LNCaP clone FGC (cell line): ENCODE data around the gene GRIA1.

ENCODE experiments used
- DNase-seq: peaks from one replicate; pipeline ENCODE4 v3.0.0-alpha.2; 2011; ENCODE audit warnings: low read depth
- H3K4me3 ChIP-seq: 2 replicates; pipeline ENCODE4 v1.5.1; 2011; ENCODE audit warnings: mild to moderate bottlenecking, low read depth, low read length, control low read depth
- TF ChIP-seq, protein P1 (sequence below): IDR thresholded peaks from 2 replicates; pipeline ENCODE4 v1.5.1; 2012; ENCODE audit warnings: mild to moderate bottlenecking; ENCODE audit not compliant: control insufficient read depth, insufficient read depth; ENCODE audit errors: extremely low read depth

GRIA1 gene

DNA sequence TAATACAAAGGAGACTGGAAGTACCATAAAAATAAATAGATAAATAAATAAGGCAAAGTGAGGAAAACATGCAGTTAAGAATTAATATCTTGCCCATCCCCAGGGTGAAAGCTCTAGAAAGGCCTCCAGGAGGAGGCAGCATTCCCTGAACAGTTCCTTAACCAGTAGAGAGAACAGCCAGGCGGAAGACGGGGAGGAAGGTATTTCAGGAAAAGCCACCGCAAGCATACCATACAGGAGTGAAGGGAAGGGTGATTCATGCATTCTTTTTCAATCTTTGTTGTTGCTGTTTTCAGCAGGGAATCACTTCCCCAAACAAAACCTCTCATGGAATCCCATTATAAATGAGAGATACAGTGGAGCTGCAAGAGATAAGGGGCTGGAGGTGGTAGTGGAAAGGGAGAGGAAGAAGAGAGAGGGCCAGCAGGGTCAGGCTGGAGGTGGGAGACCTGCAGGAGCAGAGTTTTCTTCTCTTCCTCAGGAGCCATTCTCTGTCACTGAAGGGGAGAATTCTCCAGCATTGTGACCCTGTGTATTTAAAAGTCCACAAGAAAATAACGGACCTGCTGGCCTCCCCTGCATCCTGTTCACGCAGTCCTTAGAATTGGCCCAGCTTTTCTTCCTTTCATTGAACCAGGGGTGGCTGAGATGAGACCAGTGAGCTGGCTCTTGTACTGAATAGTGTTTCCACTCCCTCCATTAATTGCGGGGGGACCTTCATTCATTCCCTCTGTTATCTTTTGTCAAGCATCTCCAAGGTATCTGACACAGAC lies 292.3 kb downstream of the GRIA1 start:
- DNase-seq = no peak
- TF ChIP-seq, protein P1, sequence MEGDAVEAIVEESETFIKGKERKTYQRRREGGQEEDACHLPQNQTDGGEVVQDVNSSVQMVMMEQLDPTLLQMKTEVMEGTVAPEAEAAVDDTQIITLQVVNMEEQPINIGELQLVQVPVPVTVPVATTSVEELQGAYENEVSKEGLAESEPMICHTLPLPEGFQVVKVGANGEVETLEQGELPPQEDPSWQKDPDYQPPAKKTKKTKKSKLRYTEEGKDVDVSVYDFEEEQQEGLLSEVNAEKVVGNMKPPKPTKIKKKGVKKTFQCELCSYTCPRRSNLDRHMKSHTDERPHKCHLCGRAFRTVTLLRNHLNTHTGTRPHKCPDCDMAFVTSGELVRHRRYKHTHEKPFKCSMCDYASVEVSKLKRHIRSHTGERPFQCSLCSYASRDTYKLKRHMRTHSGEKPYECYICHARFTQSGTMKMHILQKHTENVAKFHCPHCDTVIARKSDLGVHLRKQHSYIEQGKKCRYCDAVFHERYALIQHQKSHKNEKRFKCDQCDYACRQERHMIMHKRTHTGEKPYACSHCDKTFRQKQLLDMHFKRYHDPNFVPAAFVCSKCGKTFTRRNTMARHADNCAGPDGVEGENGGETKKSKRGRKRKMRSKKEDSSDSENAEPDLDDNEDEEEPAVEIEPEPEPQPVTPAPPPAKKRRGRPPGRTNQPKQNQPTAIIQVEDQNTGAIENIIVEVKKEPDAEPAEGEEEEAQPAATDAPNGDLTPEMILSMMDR = no peak

DNA sequence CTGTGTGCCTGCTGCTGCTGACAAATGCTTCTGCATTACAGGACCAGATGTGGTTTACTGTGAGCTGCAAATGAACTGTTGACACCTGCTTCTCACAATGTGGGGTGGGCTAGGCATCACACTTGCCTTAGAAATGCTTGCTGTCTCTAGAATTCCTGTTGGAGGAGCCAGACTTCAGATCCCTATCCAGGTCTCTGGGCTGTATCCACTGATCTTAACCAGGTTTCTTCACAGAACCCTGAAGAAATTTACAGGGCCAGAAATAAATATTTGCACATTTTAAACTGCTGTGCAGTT lies 292.8 kb downstream of the GRIA1 start:
- TF ChIP-seq, protein P1 = no peak
- no peak for DNase-seq
- no peak overlapping the region for H3K4me3 ChIP-seq

More for the DNA sequence above, 292.3 kb downstream of the GRIA1 start:
- H3K4me3 ChIP-seq = no peak overlapping the region

DNA sequence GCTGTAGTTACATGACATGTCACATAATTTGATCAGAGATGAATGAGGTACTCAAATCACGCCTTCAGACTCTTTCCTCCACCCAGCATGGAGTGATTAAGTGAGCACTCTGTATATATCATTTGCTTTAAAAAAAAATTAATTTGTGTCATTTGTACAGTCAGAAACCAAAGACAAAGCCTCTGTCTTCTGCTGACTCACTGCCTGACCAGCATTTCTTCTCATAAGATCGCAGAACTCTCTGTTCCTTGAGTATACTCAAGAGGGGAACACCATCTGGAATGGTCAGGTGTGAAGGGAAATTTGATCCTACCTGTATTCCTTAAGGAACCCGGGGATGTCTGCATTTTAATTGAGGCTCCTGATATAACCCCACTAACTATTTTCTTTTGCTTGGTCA lies 293.8 kb downstream of the GRIA1 start:
- no peak for DNase-seq
- TF ChIP-seq, protein P1 = no peak
- H3K4me3 ChIP-seq = no peak overlapping the region

DNA sequence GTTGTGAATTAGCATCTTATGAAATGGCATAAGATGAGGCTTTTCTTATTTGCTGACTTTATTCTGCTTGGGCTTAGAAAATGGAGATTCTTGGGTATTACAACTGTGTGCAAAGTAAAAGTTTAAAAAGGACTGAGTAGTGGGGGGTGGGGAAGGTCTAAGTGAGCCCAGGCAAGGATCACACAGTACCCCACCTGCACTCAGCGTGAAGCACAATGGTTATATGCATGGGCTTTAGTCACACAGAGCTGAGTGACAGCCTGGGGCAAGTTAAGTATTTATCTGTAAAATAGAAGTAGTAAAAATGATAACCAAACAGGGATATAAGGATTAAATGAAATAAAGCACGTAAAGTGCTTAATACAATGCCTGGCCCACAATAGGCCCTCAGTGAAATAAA lies 300.9 kb downstream of the GRIA1 start:
- no peak for DNase-seq

DNA sequence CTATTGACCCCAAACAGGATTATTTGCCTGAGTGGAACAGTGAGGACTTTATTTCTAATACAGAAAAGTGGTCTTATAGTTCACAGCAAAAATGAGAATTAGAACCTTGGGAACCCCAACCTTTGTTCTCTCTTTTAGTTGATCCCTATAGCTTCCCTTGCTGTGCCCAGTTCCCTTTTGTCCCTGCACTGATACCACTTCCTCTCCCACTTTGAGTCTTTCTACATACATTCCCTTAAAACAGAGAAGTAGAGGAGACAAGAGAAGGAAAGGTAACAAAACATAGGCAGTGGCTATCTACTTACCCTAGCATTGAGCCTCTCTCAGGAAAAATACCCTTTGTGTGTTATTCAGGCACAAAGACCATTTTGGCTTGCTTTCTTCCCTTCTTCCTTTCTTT lies 301.8 kb downstream of the GRIA1 start:
- no peak for DNase-seq
- H3K4me3 ChIP-seq = no peak overlapping the region
- TF ChIP-seq, protein P1 = no peak

More for the DNA sequence above, 300.9 kb downstream of the GRIA1 start:
- TF ChIP-seq, protein P1 = no peak
- H3K4me3 ChIP-seq = no peak overlapping the region

DNA sequence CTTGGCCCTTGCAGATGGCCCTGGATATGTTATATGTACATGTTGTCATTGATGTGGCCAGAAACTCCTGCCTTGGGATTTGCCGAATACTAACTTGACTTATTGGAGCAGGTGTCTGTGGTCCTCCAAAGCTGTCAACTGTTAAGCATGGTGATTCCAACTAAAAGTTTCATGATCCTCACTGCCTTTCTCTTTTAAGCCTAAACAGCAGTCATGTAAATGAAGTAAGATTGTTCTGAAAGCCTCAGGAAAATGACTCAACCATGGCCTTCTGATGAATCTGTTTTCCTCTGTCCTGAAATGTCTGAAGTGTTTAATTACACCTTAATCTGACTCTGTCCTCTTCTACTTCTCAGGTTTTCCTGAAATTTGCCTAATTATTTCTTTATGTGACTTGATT lies 303.2 kb downstream of the GRIA1 start:
- no peak overlapping the region for H3K4me3 ChIP-seq
- DNase-seq = no peak
- TF ChIP-seq, protein P1 = no peak

DNA sequence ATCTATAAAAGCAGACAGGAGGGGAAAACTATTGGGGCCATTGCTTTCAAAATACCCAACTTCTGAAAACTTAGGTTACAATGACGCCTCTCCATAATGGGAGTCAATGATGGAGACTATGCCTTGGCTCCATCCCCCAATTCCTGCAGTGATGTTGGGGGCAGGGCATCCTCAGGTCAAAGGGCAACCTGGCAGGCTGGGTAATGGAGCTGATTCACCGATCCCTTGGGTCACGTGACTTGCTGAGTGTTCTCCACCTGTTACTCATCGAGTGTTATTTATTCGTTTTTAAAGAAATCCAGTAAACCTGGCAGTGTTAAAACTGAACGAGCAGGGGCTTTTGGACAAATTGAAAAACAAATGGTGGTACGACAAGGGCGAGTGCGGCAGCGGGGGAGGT lies 303.9 kb downstream of the GRIA1 start:
- H3K4me3 ChIP-seq = no peak overlapping the region
- TF ChIP-seq, protein P1 = no peak

More for the DNA sequence above, 303.9 kb downstream of the GRIA1 start:
- DNase-seq = no peak
